Measurements from ENCODE around the gene CDK14. TPM values are rescaled to one million over a fixed set of nuclear protein-coding genes. Genes with fewer than 3 reads are reported as not detected.
"Not testable (repeated sequence)": the region's sequence is repeated elsewhere in the genome, so short reads cannot be mapped to it uniquely, and the experiment has no call there.

CDK14 gene
- polyA plus RNA-seq, 3 donors = 28.8 to 33.3 (median 29.1) TPM

DNA sequence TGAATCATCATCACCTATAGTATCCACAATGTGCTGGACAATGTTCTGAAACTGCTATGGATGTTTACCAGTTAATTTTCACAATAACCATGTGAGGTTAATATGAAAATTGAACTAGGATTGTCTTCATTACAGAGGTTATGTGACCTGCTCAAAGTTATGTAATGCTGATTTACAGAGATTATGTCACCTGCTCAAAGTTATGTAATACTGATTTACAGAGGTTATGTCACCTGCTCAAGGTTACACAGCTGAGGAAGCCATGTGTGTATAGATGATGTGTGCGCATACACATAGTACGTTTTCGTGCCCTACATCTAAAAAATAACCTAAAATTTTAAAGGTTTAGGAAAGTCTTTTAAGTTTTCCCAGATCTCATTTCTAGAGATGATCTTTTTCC is 298.0 kb downstream of the CDK14 start:
- no peak for DNase-seq

DNA sequence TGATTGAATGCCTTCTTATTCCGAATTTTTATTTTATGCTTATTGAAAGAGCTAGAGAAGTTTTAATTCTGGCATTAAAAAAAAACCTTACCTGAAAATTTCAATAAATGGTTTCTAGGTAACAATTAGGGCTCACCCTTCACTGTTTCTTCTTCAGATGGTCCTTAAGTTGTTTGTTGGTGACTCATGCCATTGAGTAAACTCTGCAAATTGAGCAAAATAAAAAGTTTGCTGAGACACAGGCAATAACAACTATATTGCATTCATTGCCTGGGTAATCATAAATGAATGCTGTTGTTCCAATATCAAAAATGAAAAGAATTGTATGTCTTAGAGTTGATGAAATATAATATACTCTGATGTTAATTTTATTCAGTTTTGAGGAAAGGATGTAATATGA is 300.3 kb downstream of the CDK14 start:
- DNase-seq = no peak

DNA sequence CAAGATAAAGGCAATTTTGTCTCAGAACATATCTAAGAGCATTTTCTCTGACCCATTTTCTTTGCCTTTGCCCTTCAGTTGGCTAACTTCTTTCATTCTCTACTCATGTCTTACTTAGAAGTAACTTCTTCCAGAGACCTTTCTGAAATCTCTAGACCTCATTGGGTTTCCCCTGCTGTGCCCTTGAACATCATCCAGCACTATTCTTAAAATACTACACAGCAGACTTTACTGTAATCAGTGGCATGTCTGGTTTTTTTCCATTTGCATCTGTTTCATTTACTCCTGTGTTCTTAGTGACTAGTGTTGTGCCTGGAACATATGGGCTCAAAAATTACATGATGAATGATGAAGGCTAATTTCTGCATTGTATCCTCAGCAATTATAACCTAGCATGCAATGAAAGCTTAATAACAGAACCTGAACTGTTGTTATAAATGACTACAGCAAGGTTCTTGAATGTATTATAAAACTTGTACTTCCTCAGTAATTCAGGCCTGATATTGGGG is 301.9 kb downstream of the CDK14 start:
- DNase-seq = no peak

DNA sequence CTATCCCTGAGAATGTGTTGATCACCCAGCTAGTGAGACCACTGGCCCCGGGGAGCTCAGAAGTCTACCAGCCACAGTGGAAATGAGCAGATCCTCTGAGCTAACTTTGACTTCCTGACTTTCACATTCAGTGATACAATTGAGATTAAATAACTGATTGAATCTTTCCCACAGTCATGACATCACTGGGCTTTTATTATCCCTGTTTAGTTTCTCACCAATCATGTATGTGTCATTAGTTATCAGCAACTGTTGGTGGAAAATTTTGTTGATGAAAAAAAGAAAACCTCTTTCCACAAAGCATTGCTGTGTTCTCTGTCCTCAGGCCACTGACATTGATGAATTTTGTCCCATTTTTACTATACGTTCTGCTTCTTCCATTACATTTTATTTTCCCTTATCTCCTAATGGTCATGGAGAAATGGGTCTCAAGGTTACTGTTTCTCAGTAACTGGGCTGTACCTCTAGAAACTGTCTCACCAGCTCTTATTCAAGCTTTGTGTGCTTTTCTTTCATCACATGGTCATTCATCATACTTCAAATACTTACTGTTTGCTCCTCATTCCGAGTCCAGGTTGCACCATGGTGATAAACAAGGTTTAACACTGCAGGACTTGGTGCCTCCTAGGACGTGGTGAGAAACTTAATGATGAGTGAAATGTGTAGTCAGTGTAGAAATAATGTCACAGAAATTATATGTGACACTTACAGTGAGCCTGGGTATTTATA is 304.7 kb downstream of the CDK14 start:
- DNase-seq = no peak

DNA sequence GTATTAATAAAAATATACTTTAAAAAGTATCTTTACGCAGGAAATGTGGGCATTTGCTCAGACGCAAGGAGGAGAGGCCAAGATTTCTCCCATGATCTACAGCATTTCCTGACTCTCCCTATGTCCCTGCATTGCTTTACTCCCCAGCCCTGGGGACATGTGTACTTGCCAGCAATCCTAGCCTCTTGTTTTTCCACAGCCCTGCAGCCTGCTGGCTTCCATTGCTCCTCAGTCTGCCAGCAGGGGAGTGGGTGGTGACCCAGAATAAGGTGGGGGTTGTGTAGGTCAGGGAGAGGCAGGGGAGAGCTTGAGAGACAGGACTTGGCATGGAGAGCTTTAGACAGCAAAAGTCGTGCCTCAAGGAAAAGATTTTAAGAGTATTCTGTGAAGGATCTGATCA is 307.7 kb downstream of the CDK14 start:
- no peak for DNase-seq

DNA sequence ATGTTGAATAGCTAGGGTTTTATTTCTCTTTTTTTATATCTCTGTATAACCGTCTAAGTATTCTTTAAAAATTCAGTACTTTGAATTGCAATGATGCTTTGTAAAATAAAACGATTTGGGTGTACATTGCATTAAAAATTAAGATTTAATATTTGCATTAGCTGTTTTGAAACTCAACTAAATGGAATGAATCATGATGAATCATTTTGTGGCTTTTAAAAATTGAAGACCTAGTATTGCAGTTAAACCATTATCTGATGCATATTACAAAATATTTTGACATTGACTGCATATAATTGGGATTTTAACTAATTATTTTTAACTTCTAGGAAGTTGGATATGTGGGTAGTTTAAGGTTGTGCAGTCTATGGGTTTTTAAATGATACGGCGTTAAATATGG is 314.0 kb downstream of the CDK14 start:
- no peak for DNase-seq

DNA sequence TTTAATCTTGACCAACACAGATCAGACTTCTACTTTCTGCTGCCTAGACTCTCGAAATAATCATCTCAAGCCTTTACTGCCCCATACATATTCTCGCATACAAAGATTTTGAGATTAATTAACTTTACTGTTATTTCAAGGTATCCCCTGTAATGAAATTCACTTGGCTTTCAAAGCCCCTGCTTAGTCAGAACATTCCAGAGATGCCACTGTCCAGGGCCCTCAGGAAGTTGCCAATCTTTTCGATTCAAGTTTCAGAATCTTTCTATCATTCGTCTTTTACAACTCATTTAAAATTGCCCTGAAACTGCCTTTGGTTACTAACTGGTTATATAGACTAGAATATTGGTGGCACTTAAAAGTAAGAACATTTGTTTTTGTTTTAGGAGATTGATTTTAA is 320.2 kb downstream of the CDK14 start:
- DNase-seq = no peak

DNA sequence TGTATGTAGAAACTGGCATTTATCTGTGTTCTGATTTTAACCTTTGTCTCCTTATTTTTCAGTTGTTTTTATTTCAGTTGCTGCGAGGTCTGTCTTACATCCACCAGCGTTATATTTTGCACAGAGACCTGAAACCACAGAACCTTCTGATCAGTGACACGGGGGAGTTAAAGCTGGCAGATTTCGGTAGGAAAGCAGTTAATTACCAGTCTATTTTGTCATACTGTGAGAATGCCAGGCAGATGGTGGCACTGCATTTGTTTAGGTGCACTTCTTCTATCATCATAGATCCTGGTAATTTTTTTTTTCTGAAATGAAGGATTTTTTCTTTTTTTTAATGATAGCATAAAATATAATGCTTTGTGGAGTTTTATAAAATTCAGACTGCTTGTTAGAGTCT is 321.4 kb downstream of the CDK14 start:
- DNase-seq = peak; percentile 15

DNA sequence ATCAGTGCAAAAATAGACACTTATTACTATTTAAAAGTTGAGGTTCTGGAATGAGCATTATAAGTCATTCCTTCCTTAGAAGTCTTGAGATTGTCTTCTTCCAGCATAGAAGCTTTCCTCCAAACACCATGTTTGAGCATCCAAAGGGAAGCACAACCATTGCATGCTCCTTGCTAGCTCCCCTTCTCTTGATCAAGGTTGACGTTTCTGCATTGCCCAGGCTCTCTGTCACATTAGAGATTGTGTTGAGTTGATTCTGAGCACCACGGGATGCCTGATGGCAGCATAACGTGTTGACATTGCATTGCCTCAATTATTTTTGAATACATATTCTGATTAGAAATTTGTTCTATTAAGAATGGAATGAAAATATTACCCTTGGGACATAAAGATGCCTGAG is 322.2 kb downstream of the CDK14 start:
- no peak for DNase-seq

DNA sequence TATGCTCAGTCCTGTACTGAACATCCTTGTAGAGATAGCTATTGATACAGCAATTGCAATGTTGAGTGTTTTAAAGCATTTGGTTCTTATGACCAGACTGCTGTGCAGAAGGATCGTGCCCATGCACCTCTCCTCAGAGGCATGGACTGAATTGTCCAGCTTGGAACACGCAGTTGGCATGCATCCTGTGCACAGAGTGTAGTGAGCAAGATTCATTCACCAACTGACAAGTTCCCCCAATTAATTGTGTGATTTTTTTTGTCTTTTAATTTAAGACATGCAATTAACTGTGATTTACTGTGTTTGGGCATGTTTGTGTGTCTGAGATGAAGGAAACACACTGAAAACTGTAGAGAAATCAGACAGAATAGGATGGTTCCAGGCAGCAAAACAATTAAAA is 323.7 kb downstream of the CDK14 start:
- no peak for DNase-seq

DNA sequence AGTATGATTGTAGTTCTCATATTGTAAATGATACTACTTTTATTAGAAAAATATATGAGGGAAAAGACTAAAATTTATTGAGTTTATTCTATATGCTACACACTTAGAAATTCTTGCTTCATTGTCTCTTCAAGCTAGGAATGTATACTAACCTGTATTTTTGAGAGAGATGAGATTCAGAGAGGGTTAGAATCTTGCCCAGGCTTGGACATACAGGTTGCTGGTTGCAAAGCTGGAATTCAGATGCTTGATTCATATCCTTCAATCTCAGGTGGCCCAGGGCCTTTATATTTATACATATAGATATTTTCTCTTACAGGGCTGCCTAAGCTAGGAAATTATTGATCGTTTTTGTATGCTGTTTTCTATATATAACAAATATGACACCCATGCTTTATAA is 324.2 kb downstream of the CDK14 start:
- DNase-seq = no peak

DNA sequence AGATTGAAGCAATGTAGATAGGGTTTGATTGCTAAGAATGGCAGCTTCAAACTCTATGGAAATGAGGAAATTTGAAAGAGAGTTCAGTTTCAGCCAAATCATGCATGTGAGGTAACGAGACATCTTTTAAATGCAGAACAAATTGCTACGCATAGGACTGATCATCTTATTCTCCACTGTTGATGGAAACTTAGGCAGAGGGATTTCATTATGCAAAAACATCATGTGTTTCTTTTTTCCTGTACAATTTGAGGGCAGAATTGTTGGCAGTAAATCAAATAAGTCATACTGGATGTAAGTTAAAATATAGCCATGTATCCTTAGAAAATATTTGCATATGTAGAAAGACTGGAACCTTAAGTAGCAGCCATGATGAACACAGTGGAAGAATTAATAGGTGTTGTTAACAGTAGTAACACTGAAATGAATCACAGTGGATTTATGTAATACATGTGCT is 327.4 kb downstream of the CDK14 start:
- no peak for DNase-seq

DNA sequence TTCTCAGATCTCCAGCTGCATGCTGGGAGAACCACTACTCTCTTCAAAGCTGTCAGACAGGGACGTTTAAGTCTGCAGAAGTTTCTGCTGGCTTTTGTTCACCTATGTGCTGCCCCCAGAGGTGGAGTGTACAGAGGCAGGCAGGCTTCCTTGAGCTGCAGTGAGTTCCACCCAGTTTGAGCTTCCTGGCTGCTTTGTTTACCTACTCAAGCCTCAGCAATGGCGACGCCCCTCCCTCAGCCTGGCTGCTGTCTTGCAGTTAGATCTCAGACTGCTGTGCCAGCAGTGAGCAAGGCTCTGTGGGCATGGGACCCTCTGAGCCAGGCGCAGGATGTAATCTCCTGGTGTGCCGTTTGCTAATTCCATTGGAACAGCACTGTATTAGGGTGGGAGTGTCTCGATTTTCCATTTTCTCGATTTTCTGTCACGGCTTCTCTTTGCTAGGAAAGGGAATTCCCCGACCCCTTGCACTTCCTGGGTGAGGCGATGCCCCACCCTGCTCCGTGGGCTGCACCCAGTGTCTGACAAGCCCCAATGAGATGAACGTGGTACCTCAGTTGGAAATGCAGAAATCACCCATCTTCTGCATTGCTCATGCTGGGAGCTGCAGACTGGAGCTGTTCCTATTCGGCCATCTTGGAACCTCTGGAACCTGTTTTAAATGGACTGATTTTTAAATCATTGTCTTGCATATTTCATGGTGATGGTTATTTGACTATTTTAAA is 332.7 kb downstream of the CDK14 start:
- DNase-seq = not testable (repeated sequence)

DNA sequence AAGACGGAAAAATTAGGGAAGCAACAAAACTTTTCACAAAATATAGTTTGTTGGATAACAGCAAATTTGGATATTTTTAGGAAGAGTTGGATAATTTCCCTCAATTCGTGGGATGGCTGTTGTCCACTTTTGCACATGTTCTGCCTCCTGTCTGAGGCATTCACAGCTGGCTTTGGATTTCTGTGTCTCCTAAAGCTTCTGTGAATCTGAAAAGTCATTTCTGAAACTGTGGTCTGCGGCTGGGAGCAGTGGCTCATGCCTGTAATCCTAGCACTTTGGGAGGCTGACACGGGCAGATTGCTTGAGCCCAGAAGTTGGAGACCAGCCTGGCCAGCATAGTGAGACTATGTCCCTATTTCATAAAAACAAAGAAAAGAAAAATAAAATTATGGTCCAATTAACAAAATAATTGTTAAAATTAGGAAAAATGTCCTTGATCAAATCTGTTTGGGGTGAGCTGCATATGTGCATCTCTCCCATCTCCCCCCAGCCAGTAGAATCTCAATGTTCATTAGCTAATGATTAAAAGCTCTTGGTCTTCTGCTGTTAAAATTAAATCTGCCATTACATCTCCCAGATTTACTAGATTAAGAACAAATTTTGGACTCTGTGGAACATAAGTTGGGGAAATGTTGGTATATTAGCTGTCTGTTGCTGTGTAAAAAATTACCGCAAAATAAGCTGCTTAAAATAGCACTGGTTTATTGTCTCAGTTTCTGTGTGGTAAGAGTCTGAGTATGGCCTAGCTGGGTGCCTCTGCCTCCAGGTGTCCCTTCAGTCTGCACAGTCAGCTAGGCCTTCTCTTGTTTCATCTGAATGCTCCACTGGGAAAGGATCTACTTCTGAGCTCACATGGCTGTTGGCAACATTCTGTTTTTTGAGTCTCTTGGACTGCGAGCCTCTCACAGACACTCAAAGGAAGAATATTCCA is 336.1 kb downstream of the CDK14 start:
- DNase-seq = no peak

DNA sequence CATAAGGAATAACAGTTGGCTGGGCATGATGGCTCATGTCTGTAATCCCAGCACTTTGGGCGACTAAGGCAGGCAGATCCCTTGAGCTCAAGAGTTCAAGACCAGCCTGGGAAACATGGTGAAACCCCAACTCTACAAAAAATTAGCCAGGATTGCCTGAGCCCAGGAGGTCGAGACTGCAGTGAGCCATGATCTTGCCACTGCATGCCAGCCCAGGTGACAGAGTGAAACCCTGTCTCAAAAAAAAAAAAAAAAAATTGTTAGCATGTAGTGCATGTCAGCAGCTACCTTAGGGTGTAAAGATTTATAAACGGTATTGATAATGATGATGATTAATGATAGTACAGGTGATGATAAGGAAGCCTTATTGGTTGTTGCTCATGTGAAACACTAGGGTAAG is 336.9 kb downstream of the CDK14 start:
- DNase-seq = no peak

DNA sequence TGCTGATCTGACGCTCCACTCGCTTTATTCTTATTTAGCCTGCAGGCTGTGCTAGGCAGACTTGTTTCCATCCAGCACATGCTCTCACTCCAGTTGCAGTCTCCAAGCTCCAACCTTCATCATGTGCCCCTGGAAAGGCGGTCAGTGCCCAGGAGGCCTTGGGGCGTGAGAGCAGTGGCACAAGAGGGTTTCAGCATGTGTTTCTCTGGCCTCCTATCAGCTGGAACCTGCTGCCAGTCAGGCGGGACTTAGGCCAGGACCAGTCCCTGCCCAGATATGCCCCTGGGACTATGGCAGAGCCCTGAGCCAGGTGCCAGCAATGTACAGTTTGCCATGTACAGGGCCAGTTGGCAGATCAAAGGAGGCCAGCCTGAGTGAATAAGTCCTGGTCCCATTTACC is 337.9 kb downstream of the CDK14 start:
- DNase-seq = no peak

DNA sequence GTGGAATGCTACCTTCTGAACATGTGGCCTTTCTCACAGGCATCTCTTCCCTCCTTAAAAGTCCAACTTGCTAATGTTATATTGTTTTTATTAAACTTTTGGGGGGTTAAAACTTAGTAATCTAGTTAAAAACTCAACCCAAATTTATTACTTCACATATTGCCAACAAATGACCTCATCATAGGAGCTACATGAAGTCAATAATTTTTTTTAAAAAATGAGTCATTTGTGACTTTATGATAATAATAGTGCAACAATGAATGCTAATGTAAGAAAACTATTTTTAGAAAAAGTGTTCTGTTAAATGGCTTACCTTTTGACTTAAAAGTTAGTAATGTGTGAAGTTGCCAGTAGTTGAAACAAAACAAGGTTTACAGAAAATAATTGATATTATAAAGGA is 342.2 kb downstream of the CDK14 start:
- DNase-seq = no peak

DNA sequence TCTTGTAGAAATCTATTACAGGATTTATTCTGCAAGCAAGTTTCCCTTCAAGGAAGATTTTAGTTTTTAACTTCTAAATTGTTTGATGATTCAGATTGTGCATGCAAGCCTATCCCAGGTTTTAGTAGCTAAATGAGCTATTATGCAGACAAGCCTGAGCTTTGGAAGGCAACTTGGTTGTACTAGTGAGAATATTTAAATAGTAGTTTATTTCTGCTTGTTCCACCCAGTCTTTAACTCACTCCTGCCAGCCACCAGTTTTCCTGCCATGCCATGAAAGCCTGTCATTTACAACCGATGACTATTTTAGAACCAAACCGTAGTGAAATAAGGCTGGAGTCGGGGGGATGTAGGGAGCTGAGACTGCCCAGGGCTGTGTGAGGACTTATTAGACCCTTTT is 343.5 kb downstream of the CDK14 start:
- no peak for DNase-seq

DNA sequence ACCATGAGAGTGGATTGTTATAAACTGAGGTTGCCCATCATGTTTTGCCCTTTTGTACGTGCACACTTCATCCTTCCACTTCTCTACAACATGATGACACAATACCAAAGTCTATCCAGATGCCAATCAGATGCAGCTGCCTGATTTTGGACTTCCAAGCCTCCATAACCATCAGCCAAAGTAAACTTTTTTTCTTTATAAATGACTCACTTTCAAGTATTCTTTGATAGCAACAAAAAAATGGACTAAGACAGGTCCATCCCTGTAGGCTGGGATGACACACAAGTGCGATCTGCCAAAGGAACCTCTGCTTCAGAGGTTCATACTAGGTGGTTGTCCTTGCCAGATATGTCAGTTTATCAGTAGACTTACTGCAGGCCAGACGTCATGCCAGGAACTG is 347.9 kb downstream of the CDK14 start:
- DNase-seq = no peak

DNA sequence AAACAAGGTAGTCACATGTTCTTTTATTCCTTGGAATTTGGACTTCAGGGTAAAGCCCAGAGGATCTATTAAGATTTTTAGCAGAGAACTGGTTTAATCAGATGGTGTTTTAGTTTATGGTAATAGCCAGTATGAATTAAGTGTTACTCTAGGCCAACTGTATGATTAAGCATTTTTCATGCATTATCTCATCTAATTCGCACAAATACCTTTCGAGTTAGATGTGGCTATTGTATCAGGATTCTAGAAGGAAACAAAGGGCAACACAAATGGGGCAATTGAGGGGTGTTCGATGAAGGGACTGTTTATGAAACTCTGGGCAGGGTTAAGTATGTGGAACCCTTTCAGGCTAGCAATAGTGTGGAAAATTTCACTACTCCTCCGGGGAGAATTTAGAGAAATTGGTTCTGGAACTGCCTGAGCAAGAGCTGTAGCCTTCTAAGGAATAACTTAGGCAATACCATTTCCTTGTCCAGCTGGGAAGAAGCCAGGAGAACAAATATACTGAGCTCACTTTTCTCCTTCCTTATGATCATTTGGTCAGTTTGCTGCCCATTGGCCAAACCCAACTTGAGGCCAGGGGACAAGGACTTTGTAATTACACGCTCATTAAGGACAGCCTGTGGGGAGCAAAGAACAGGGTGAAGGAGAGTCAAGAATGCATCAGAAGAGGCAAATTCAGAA is 349.1 kb downstream of the CDK14 start:
- DNase-seq = no peak

DNA sequence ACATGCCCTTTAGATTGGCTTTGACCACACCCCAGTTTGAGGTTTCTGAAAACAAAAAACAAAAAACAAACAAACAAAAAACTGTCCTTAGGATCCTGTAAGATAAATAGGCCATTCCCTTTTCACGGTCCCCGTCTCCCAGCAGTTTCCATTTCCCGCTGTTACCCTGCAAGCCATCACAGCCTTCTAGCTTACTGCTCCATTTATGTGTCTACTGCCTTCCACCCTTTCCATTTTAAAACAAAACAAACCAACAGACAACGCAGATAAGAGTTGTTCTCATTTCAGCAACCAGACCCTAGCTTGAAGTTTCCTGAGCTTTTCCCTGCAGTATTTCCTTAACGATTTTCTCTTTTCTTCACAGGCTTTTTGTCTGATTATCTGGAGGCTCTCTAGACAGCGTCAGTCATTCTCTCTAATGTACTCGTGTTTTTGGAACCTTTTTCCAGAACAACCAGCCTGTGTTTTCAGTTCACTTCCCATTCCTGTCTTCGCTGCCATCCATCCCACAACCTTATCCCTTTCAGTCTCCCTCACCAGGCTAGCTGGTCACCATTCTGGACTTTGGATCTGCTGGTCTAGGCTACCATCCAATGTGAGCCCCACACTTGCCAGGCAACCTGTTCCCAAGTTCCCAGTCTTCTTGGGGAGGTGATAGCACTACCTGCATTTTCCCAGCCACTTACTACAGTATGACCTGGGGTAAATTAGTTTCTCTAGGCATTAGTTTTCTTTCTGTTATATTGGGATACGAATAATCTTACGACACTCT is 350.8 kb downstream of the CDK14 start:
- no peak for DNase-seq
